Chondrocyte (in vitro differentiated cells): ENCODE data around the gene USPL1. TPM values are rescaled to one million over a fixed set of nuclear protein-coding genes. Genes with fewer than 3 reads are reported as not detected.

Experiments
- DNase-seq: peaks from one replicate; pipeline ENCODE4 v3.0.0; 2021; ENCODE audit warnings: mixed read lengths, low spot score
- H3K27ac Mint-ChIP-seq: one replicate; pipeline ENCODE4 v1.8.0; 2021; ENCODE audit warnings: mild to moderate bottlenecking, moderate library complexity, mixed read lengths; ENCODE audit not compliant: unreplicated experiment
- H3K27me3 Mint-ChIP-seq: 2 replicates; pipeline ENCODE4 v1.8.0; 2021; ENCODE audit warnings: low read depth, mixed read lengths
- H3K36me3 Mint-ChIP-seq: 2 replicates; pipeline ENCODE4 v1.8.0; 2021; ENCODE audit warnings: low read depth, mixed read lengths
- H3K4me1 Mint-ChIP-seq: 2 replicates; pipeline ENCODE4 v1.8.0; 2021; ENCODE audit warnings: low read depth, mild to moderate bottlenecking, mixed read lengths
- H3K4me3 Mint-ChIP-seq: one replicate; pipeline ENCODE4 v1.8.0; 2021; ENCODE audit warnings: mild to moderate bottlenecking, moderate library complexity, mixed read lengths; ENCODE audit not compliant: unreplicated experiment
- H3K9me3 Mint-ChIP-seq: 2 replicates; pipeline ENCODE4 v1.8.0; 2021; ENCODE audit warnings: low read depth, mixed read lengths
- CTCF ChIP-seq: fragments of 200-600 bp; sonication (generic); IDR thresholded peaks from 2 replicates; pipeline ENCODE4 v1.5.0; 2021; ENCODE audit warnings: antibody characterized with exemption, mild to moderate bottlenecking, moderate library complexity
- total RNA-seq: library from RNA; stranded (reverse); gene quantifications from 3 replicates; pipeline ENCODE4 v1.2.1, GENCODE V29; 2021

USPL1 gene
- total RNA-seq, 1 donor from 2014 or later: 11.0 TPM

- Mint-ChIP-seq H3K9me3 (no peaks in the 10 kb centered on the region), H3K36me3 (peaks cover 11% of the 10 kb centered on the region), H3K4me1 (peaks cover 18% of the 10 kb centered on the region), H3K4me3 (no peak overlapping the region), H3K27me3 (no peaks in the 10 kb centered on the region), H3K27ac (no peak overlapping the region)
- no peak for DNase-seq
- TF ChIP-seq CTCF: no peak
Observed at GRCh38 chr13:30620941-30621340, 3.2 kb downstream of the USPL1 start.

DNA sequence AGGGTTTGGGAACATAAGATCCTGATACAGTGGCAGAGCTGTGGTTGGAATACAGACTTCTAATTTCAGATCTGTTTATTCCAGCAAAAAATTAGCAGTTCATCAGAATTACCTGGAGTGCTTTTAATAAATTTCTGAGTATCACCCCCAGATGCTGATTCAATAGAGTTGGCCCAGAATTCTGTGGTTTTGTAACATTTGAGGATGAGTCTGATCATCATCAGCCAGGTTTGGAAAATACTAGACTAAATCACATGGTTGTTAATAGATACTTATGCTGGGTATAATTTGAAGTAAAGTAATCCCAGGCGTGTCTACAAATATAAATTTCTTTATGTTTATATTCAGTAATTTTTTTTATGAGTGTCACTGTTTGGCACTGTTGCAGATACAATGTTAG is 4.8 kb downstream of the USPL1 start:
- no peak overlapping the region for H3K4me3 Mint-ChIP-seq
- no peak for DNase-seq
- H3K27ac Mint-ChIP-seq: no peak overlapping the region
- H3K4me1 Mint-ChIP-seq: peaks cover 15% of the 10 kb centered on the region
- H3K9me3 Mint-ChIP-seq: no peaks in the 10 kb centered on the region
- no peak for TF ChIP-seq CTCF
- H3K36me3 Mint-ChIP-seq: peaks cover 11% of the 10 kb centered on the region
- H3K27me3 Mint-ChIP-seq: no peaks in the 10 kb centered on the region

- Mint-ChIP-seq H3K4me3 (no peak overlapping the region), H3K27me3 (no peaks in the 10 kb centered on the region), H3K36me3 (peaks cover 12% of the 10 kb centered on the region), H3K4me1 (peaks cover 15% of the 10 kb centered on the region), H3K27ac (peak overlapping the region; percentile 27), H3K9me3 (no peaks in the 10 kb centered on the region)
- TF ChIP-seq CTCF: no peak
- DNase-seq: no peak
Observed at GRCh38 chr13:30623392-30623791, 5.7 kb downstream of the USPL1 start.

DNA sequence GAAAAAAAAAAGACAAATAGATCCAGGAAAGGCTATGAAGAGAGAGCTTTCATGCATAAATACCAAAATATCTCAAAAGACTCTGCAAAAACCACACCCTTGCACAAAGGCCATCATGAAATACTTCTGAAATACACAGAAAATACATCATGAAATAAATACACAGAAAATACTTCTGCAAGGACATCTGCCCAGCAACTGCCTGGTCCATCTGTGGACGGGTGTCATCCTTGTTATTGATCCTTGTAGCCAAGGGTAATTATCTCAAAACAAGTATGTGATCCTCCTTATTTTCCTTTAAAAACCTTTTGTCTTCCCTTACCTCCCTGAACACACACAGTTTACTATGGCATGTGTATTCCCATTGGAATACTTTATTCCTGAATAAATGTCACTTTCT is 6.9 kb downstream of the USPL1 start:
- H3K4me3 Mint-ChIP-seq: no peak overlapping the region
- no peaks in the 10 kb centered on the region for H3K27me3 Mint-ChIP-seq
- H3K27ac Mint-ChIP-seq: no peak overlapping the region
- TF ChIP-seq CTCF: no peak
- H3K36me3 Mint-ChIP-seq: peaks cover 13% of the 10 kb centered on the region
- no peaks in the 10 kb centered on the region for H3K9me3 Mint-ChIP-seq
- DNase-seq: no peak
- H3K4me1 Mint-ChIP-seq: peaks cover 15% of the 10 kb centered on the region

DNA sequence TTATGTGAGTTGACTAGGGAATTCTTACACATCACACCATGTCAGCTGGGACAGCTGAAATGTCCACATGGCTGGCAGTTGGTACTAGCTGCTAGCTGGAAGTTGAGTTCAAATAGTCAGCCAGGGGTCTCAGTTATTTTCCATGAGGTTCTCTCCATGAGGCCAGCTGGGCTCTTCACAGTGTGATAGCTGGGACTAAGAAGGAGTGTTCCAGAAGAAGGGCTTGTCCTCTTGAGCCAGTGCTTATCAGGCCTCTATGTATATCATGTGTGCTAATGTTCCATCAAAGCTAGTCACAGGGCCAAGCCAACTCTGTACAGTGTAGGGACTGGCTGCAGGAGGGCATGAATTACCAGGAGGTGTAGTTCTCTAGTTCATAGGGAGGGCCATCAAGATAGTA is 11.8 kb downstream of the USPL1 start:
- peaks cover 24% of the 10 kb centered on the region for H3K36me3 Mint-ChIP-seq
- no peak for TF ChIP-seq CTCF
- H3K9me3 Mint-ChIP-seq: peaks cover 3% of the 10 kb centered on the region

More for the DNA sequence above, 11.8 kb downstream of the USPL1 start:
- Mint-ChIP-seq H3K27ac (peak overlapping the region; percentile 71), H3K4me1 (no peaks in the 10 kb centered on the region), H3K27me3 (no peaks in the 10 kb centered on the region), H3K4me3 (no peak overlapping the region)
- DNase-seq: no peak
